Stimulated activated CD4-positive, alpha-beta T cell treated with anti-CD3 and anti-CD28 coated beads, Interleukin-12 subunit alpha, Interleukin-12 subunit beta, amount 100 ng/mL, for 4 hours (primary cell): ENCODE data around the gene FZD4.
"Not testable (repeated sequence)": the region's sequence is repeated elsewhere in the genome, so short reads cannot be mapped to it uniquely, and the experiment has no call there.

Source experiments
- DNase-seq: peaks from one replicate; pipeline ENCODE4 v3.0.0-alpha.2; 2020

Gene FZD4

GRCh38 chr11:86972734-86973133 lies 17.5 kb upstream of the FZD4 start:
- DNase-seq, result no peak

- no peak for DNase-seq
Measured at GRCh38 chr11:86969258-86969657, 14.1 kb upstream of the FZD4 start.

DNA sequence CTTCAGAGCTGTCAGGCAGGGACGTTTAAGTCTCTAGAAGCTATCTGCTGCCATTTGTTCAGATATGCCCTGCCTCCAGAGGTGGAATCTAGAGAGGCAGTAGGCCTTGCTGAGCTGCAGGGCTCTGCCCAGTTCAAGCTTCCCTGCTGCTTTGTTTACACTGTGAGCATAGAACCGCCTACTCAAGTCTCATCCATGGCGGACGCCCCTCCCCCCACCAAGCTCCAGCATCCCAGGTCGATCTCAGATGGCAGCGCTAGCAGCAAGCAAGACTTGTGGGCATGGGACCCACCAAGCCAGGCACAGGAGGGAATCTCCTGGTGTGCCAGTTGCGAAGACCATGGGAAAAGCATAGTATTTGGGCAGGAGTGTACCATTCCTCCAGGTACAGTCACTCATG lies 12.4 kb upstream of the FZD4 start:
- not testable (repeated sequence) for DNase-seq

DNA sequence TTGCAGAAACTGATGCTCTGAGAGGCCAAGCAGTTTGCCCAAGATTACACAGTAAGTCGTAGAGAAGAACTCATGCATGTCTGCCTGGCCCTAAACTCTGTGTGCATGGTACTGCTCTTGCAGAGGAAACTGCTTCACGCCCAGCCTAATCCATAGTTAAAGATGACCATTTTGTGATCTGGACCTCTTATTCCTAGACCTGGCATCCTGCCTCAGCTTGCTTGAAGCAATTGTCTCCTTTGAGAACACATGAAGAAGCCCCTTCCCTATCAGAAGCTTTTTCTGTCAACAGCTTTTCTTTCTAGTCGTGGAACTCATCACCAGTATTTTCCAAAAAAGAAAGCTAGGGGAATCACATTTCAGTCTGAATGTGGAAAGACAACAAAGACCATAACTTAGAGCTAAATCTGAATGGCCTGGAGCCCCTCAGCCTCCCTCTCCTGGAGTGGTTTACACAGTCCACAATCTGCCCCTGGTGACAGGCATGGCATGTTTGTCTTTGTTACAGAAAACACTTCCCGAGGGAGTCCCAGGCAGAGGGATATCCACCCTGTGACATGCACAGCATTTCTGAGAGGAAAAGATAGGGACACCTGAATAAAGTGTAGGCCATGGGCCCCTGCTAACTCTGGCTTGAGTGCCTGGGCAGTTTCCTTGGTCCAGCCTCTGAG lies 2.9 kb upstream of the FZD4 start:
- no peak for DNase-seq

DNA sequence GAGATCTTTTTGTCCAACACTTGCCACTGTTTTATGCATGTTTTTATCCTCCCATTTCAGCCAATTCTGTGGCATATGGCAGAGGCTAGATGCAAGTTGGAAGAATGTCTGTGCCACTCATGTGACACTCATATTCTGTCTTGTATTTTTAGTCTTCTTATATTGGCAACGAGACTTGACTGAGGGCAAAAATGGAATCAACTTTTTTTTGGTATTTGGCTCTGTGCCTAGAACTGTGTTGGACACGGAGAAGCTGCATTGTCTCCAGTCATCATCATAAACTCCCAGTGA lies 1.7 kb upstream of the FZD4 start:
- no peak for DNase-seq

DNA sequence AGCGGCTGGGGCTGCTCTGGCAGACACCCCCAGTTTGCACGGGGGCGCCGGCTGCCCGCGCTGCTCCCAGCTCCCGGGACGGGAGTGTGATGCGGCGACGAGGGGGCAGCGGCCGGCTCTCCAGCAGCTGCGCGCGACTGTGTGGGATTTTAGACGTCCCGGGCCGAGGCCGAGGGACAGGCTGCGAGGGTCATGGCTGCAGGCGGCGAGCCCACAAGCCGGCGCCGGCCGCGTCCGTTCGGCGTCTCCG lies 159 bp downstream of the FZD4 start:
- no peak for DNase-seq

DNA sequence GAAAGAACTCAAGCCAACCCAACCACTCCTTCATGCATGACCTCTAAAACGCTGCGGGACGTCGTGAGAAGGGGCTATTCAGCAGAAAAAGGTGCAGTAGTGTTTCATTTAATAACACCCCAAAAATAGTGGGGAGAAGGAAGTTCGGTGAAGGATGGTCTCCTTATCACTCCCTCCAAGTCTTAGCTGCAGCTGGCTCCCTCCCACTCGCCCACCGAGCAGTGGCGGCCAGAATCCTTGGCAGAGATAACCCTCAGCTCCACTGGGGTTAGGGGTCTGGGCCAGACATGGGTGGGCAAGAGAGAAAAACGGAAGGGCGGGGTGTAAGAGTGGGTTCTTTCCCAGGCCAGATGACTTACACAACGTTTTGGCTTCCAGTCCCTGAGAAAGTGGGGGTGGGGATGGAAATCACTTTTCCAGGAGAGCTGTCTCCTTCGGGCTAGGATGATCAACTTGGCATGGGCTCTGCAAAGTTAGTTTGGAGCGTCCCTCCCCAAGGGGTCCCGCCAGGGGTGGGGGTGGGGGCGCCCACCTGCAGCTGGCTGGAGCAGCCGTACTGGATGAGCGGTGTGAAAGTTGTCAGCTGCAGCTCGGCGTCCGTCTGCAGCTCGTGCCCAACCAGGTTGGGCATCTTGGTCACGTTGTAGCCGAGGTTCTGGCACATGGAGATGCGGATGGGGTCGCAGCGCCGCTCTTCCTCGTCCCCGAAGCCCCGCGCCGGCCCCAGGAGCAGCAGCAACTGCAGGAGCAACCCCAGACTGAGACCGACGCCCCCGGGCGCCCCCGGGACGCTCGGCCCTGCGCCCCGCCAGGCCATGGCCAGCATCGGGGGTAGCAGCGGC lies 705 bp downstream of the FZD4 start:
- DNase-seq, result no peak

GRCh38 chr11:86952221-86952875 lies 2.8 kb downstream of the FZD4 start:
- DNase-seq, result no peak

DNA sequence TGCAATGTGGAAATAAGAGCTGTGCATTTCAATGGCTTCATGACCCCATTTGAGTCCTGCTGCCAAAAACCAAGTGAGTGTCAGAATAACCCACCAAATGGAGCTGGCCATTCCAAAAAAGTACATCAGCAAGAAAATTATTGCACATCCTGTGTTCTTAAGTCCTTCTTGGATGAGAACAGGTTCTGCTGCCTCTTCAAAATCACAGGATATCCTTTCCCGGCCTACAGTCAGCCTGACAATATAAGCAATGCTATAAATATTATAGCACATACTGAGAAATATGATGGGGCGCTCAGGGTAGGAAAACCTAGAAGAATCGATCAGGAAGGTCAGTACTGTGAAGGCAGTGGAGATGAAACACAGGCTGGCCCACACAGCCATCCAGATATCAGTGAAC lies 3.5 kb downstream of the FZD4 start:
- DNase-seq, result no peak

DNA sequence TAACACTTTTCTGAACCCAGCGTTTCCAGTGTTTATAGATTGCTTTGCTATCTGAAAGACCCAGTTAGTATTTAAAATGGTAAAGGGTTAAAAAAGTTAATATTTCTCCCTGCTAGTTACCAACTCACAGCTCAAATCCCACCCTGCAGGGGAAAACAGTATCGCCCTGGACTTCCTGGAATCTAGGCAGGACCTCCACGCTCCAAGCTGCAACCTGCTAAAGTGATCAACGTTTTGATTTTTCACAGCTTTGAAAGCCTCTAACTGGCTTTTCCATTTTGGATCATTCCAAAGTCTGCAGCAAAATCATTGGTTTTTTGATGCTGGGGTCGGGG lies 4.6 kb downstream of the FZD4 start:
- DNase-seq, result no peak

GRCh38 chr11:86949995-86950660 lies 5.1 kb downstream of the FZD4 start:
- DNase-seq, result no peak

DNA sequence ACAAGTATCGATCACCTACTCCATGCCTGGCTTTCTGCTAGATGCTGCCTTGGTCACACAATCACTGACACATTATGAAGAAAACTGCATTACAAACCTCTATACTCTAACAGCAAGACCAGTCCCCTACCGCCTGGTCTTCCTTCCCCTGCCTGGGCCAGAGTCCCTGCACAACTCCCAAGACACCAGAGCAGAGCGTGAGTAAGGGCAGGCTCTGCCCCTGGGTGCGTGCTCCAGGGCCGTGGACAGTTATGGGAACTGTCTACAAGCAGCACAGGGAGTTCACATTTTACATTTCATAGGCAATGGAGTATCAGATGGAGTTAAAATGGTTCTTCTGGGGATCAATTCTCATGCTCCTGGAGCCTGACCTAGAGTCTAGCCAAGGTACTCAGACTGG lies 6.5 kb downstream of the FZD4 start:
- DNase-seq, result no peak

GRCh38 chr11:86947541-86947940 lies 7.7 kb downstream of the FZD4 start:
- no peak for DNase-seq

DNA sequence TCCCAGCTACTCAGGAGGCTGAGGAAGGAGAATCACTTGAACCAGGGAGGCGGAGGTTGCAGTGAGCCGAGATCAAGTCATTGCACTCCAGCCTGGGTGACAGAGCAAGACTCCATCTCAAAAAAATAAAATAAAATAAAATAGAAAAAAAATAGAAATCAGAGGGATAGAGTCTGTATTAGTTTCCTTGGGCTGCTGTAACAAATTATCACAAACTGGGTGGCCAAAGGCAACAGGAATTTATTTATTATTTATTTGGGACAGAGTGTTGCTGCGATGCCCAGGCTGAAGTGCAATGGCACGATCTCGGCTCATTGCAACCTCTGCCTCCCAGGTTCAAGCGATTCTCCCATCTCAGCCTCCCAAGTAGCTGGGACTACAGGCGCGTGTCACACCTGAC lies 11.7 kb downstream of the FZD4 start:
- not testable (repeated sequence) for DNase-seq

DNA sequence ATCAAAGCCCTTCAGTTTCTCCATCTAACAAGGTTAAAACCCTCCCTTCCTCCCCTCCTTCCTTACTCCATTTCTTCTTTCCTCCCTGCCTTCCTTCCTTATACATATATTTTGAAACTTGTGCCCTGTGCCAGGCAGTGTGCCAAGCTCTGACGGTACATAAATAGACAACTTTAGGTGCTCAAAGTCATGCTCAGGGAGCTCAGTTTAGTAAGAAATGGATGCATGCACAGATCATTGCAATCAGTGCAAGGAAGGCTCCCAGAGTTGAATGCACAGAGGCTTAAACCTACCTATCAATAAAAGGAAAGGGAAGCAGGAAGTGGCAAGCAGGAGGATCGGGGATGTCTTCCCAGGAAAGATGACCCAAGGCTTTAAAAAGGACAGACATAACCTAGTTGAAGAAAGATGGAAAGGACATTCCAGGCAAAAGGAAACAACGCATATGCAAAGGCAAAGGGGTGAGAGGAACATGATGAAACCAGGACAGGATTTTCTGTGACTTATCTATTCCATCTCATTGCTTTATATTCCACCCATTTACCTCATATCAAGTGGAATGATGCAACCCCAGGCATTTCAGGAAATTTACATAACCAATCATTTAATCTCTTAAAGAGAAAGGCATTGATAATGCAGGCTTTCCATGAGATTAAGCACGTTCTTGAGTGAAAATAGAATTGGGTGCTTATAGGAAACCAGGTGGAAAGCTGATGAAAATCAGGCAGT lies 13.2 kb downstream of the FZD4 start:
- DNase-seq, result no peak

GRCh38 chr11:86941077-86941870 lies 13.9 kb downstream of the FZD4 start:
- no peak for DNase-seq

DNA sequence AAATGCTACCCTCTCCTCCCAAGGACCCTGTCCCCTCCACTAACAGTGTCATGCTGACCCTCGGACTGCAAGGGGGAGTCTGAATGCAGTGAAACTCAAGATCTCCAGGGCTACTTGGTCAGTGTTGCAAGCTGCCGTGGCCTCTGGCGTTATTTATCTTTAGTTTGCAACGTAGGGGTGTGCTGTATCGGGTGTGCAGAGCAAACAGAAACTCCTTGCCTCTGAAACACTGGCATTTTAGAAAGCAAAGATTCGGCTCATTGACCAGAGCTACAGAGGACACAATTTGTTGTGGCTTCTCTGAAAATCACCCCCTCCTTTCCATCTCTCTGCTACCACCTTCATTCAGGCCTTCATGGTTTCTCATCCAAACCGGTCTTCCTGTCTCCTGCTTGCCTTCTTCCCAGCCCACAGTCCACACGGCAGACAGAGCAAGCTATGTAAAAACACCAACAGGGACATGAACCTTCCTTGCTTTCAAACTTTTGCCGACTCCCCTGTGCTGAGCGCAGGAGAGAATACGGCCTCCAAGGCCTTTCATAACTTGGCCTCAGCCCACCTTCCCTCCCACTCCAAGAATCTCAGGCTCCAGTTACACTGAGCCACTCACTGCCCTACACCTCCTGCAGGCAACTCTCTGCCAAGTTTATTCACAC lies 14.9 kb downstream of the FZD4 start:
- DNase-seq, result no peak

- no peak for DNase-seq
Measured at GRCh38 chr11:86938900-86939880, 16.0 kb downstream of the FZD4 start.

DNA sequence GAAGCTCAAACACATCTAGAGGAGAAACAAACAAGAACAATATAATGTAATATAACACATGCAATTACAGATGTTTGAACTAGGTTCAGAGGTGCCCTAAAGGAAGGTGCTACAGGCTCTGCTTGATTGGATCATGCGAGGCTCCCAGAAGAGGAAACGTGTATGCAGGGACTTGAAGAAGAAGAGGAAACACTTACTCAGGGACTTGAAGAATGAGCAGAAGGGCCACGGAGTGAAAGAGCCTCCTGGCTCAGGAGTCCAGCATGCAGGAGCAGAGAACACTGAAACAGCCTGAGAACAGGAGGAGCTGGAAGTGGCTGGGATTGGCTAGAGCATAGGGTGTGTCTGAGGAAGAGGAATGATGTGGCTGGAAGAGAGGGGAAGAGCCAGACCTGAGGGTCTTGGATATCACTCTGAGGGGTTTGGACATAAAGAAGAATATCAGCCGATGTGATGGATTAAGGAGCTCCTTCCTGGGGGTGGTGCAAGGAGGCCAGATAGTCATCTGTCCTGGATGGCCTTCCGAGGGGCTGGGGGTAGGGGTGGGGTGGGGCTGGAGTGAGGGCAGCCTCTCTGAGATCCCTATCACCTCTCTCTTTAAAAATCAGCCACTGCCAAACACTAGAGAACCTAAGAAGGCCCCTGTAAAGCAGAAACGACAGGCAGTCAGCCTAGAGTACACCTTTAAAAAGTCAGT lies 16.8 kb downstream of the FZD4 start:
- DNase-seq, result no peak

GRCh38 chr11:86937193-86937806 lies 17.9 kb downstream of the FZD4 start:
- not testable (repeated sequence) for DNase-seq
